Measurements from ENCODE around the gene TLE3.

The TLE3 gene

DNA sequence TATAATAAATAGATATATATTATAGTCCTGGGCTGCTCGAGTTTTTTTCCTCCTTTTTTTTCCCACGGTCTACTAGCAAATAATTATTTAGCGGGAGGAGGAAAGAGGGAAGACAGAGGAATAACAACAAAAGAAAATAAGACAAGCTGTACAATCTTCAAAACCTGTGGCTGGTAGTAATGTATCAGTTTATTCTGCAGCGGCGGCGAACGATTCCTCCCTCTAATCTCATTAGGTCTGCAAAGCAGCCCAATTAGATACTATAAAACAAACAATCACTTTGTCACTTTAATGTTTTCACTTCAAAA is 390 bp upstream of the TLE3 start:
- peak overlapping the region; percentile 56 for H3K4me3 ChIP-seq (ENCODE audit: low read length)
- no peak for DNase-seq (ENCODE audit: low read depth)
- TF ChIP-seq, protein P1, sequence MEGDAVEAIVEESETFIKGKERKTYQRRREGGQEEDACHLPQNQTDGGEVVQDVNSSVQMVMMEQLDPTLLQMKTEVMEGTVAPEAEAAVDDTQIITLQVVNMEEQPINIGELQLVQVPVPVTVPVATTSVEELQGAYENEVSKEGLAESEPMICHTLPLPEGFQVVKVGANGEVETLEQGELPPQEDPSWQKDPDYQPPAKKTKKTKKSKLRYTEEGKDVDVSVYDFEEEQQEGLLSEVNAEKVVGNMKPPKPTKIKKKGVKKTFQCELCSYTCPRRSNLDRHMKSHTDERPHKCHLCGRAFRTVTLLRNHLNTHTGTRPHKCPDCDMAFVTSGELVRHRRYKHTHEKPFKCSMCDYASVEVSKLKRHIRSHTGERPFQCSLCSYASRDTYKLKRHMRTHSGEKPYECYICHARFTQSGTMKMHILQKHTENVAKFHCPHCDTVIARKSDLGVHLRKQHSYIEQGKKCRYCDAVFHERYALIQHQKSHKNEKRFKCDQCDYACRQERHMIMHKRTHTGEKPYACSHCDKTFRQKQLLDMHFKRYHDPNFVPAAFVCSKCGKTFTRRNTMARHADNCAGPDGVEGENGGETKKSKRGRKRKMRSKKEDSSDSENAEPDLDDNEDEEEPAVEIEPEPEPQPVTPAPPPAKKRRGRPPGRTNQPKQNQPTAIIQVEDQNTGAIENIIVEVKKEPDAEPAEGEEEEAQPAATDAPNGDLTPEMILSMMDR (conservative IDR thresholded peaks at IDR 0.05; ENCODE audit: low read length): no peak

DNA sequence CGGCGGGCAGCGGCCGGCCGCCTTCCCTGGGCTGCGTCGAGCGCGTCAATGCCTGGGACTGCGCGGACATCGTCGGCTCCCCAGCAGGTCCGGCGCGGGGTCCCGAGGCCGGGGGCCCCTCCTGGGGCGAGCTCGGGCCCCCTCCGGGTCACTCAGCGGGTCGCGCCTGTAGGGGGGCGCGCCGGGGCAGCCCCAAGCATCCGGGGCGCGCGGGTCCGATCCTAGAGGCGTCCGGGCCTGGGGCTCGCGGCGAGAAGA is 725 bp downstream of the TLE3 start:
- DNase-seq (ENCODE audit: low read depth): no peak
- TF ChIP-seq, protein P1 (conservative IDR thresholded peaks at IDR 0.05; ENCODE audit: low read length): no peak
- peak overlapping the region; percentile 83 for H3K4me3 ChIP-seq (ENCODE audit: low read length)

DNA sequence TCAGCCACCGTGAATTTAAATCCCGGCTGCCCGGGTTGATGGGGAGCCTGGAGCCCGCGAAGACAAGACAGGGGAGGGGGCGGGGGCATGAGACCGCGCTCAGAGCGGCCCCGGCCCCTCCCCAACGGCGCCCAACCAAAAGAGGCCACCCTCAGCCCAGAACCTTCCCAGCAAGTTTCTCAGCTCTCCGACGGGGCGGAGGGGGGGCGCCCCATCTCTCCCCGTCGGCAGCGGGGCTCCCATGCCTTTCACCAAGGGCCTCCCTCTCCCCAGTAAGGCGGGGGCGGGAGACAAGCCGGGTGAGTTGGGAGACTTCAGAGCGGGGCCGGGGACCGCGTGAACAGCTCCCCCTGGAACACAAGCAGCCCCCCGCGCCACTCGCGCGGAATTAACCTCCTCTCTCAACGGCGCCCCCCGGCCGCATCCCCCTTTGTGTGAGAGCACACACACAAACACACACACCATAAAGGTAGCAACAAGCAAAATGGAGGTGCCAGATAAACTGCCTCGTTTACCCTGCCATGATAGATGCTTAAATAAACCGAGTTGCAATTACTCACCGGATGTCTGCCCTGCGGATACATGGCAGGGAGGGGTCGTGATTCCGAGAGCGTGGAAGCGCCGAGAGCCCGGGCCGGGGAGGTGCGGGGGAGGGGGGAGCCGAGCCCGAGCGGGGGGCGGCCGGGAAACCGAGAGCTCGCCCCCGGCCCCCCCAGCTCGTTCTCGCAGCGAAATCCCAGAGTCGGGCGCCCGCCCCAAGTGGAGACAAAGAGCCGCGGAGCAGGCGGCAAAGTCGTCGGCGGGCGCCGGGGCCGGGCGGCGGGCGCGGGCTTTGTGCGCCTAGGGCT is 1.3 kb downstream of the TLE3 start:
- TF ChIP-seq, protein P1 (conservative IDR thresholded peaks at IDR 0.05; ENCODE audit: low read length): no peak; the same call in 1 of the 2 replicates
- peak overlapping the region; percentile 83 for H3K4me3 ChIP-seq (ENCODE audit: low read length)
- peak; percentile 24 for DNase-seq (ENCODE audit: low read depth)

DNA sequence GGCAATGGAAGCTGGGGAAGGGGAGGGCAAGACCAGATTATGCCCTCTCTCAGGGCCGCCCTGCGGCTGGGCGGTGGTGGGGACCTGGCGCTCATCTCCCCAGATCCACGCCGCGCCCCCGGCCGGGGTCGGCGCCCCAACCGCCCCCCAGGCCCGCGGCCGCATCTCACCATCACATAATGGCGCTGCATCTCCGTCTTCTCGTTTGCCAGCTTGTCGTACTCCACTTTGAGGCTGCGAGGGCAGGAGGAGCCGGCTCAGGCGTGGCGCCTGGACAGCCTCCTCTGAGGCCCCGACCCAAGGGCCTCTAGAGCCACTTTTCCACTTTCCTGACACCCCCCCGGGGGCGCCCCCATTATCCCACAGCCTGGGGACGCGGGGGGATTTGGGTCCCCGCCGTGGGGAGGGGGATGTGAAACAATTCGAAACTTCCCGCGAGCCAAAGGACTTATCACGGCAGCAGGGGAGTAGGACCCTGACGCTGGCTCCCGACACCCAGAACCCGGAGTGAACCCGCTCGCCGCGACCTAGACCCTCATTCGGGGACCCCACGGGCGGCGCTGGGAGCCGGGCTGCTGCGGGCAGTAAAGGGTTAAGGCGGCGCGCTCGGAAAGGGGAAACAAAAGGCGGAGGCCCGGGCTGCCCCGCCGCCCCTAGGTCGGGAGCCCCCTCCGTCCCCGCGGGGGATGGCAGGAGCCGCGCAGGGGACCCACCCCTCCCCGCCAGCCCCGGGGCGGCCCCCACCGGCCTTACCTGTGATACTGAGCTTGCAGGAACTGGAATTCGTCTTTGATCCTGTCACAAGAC is 2.1 kb downstream of the TLE3 start:
- no peak for DNase-seq (ENCODE audit: low read depth)
- H3K4me3 ChIP-seq (ENCODE audit: low read length): peak overlapping the region; percentile 83
- TF ChIP-seq, protein P1 (conservative IDR thresholded peaks at IDR 0.05; ENCODE audit: low read length): no peak

DNA sequence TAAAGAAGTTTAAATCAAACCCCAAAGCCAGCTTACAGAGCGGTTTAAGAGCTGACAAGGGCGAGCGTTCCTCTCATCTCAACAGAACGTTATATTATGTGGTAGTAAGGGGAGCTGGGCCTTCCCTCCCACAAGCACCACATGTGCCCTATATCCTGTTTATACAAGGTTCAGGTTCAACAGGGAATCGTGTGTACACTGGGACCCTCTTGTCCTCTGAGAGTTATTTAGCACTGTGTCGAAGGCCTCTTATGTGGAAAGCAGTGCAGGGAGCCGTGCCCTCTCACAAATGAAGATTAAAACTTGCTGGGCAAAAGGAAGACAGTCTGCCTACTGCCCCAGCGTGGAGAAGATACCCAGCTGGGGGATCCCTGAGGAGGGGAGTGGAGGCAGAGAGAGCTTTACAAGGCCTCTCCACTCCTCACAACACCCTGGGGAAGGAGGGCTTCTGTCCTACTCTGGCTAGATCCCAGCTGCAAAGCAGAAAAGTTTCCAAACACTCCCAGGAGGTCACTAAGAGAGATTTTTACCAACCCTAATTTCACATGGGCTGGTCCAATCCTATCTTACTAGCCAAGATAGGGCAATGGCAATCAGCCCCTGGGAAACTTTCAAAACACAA is 2.9 kb downstream of the TLE3 start:
- DNase-seq (ENCODE audit: low read depth): no peak
- TF ChIP-seq, protein P1 (conservative IDR thresholded peaks at IDR 0.05; ENCODE audit: low read length): no peak
- peak overlapping the region; percentile 83 for H3K4me3 ChIP-seq (ENCODE audit: low read length)

DNA sequence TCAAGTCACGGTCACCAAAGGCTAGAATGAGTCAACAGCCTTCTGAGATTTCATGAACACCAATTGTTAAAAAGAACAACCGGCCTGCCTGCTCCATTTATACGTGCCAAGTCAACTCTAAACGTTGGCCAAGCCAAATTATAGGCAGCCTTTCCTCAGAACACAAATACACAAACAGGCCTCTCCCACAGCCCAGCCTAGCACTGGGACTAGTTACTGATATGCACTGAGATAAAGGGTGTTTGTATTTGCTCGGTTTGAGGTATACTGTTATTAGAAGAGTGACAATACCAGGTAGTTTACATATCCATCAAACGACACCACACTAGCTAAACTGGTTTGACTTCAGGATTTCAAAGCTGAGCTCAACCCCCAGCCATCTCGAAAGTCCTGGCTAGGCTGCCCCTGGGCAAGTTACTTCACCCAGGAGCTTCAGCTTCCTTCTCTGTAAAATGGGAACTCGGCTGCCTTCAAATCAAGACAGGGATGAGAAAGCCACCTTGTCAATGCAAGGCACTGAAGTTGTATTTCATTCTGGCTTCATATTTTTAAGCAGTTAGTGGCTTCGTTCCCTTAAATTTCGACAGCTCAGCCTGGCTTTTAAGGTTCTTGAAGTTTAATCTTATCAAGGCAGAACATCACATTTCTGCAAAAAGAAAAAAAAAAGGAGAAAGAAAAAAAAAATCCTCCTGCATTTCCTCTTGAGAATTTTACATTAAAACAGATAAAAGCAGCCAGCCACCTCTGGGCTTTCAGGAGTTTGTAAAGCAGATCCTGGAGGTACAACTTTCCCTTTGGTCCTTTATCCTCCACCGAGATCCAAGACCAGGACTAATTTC is 4.0 kb downstream of the TLE3 start:
- DNase-seq (ENCODE audit: low read depth): peak; percentile 29
- no peak overlapping the region for H3K4me3 ChIP-seq (ENCODE audit: low read length)
- TF ChIP-seq, protein P1 (conservative IDR thresholded peaks at IDR 0.05; ENCODE audit: low read length): no peak

Measured in AG10803 (cell line).